ENCODE results near the gene IGSF3. TPM values are rescaled to one million over a fixed set of nuclear protein-coding genes. Genes with fewer than 3 reads are reported as not detected.

The IGSF3 gene
- total RNA-seq, 2 donors from 2014 or later = 23.2 to 30.4 TPM

DNA sequence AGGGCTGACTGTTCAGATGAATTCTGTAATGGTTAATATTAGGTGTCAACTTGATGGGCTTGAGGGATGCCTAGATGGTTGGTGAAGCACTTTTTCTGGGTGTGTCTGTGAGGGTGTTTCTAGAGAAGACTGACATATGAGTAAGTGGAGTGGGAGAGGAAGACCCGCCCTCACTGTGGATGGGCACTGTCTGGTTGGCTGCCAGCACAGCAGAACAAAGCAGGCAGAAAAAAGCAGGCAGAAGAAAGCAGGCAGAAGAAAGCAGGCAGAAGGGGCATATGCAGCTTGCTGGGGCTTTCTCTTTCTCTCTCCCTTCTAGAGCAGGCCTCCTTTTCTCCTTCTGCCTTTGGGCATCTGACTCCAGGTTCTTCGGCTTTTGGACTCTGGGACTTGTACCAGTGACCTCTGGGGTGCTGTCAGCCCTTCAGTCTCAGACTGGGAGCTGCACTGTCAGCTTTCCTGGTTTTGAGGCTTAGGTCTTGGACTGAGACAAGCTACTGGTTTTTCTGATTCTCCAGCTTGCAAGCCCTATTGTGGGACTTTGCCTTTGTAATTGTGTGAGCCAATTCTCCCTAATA, 43.8 kb upstream of the IGSF3 start:
- no peaks in the 10 kb centered on the region for H3K36me3 ChIP-seq
- WGBS = 48% methylated on average over 2 of the region's 2 CpGs
- no peaks in the 10 kb centered on the region for H3K27me3 ChIP-seq (replicated peaks; ENCODE audit: insufficient read depth)
- no peaks in the 10 kb centered on the region for H3K9me3 ChIP-seq
- intact Hi-C loops (cut with DNase I) = no loop called here
- no peak for DNase-seq (ENCODE audit: low spot score)
- no peak overlapping the region for H3K4me3 ChIP-seq
- peaks cover 4% of the 10 kb centered on the region for H3K4me1 ChIP-seq (replicated peaks)
- TF ChIP-seq, protein P1, sequence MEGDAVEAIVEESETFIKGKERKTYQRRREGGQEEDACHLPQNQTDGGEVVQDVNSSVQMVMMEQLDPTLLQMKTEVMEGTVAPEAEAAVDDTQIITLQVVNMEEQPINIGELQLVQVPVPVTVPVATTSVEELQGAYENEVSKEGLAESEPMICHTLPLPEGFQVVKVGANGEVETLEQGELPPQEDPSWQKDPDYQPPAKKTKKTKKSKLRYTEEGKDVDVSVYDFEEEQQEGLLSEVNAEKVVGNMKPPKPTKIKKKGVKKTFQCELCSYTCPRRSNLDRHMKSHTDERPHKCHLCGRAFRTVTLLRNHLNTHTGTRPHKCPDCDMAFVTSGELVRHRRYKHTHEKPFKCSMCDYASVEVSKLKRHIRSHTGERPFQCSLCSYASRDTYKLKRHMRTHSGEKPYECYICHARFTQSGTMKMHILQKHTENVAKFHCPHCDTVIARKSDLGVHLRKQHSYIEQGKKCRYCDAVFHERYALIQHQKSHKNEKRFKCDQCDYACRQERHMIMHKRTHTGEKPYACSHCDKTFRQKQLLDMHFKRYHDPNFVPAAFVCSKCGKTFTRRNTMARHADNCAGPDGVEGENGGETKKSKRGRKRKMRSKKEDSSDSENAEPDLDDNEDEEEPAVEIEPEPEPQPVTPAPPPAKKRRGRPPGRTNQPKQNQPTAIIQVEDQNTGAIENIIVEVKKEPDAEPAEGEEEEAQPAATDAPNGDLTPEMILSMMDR (IDR thresholded peaks at IDR 0.05) = no peak
- TF ChIP-seq POLR2AphosphoS5 (IDR thresholded peaks at IDR 0.05) (no peak), POLR2A (IDR thresholded peaks at IDR 0.05) (no peak)
- H3K27ac ChIP-seq = no peak overlapping the region

DNA sequence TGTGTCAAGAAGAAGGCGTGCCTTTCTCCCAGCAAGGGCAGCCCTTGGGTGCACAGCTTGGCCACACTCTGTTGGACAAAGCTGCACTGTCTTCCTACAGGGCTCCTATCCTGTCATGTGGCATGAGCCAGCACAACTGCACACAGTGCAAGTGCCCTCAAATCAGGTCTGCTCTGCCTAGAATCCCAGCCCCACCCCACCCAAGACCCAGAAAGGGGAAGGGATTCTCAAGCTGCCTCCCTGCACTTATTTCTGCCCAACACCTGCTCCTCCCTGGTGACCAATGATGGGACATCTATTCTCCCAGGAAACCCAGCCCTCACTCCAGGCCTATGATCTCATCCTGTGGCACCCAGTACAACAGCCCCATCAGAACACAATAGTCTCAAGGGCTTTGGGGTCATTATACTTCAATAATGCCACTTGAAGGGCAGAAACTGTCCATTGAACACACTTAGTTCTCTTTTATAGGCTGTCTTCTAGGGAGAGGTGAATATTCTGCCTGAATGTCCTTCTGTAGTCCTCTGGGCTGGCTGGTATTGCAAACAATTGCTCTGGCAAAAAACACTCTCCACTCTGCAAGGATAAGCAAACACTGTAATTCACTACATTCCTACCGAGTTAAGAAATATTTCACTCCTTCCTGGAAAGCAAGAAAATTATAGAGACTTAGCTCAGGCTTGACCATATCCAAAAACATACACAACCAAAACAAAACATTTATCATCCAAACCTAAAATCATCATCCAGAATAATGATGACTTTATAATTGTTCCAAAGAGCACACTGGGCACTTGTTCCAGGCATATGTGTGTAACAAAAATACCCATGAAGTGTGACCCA, 43.1 kb upstream of the IGSF3 start:
- Histone ChIP-seq H3K36me3 (no peaks in the 10 kb centered on the region), H3K27ac (no peak overlapping the region), H3K27me3 (replicated peaks; ENCODE audit: insufficient read depth) (no peaks in the 10 kb centered on the region), H3K4me3 (no peak overlapping the region), H3K4me1 (replicated peaks) (peaks cover 4% of the 10 kb centered on the region), H3K9me3 (no peaks in the 10 kb centered on the region)
- WGBS = 48% methylated on average over 2 of the region's 2 CpGs
- TF ChIP-seq, protein P1 (IDR thresholded peaks at IDR 0.05) = no peak
- TF ChIP-seq POLR2AphosphoS5 (IDR thresholded peaks at IDR 0.05) (no peak), POLR2A (IDR thresholded peaks at IDR 0.05) (no peak)
- intact Hi-C loops (cut with DNase I) = no loop called here
- no peak for DNase-seq (ENCODE audit: low spot score)

DNA sequence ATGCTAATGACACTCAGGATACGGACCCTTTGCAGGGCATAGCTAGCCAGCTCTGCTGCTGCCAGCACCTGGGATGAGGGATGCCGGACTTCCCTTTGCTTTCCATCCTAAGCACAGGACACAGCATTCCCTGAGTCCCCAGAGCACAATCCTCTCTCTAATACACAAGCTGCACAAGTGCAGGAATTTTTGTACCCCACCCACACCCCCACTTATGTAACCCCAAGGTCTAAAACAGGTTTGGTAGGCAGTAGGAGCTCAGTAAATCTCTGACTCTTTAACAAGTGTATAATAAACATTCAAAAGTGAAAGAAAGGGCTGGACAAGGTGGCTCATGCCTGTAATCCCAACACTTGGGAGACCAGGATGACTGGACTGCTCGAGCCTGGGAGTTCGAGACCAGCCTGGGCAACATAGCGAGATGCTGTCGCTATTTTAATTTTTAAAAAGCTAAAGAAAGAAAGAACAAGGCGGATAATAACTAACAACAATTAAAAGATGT, 42.2 kb upstream of the IGSF3 start:
- H3K36me3 ChIP-seq = no peaks in the 10 kb centered on the region
- no peak overlapping the region for H3K4me3 ChIP-seq
- WGBS = 84% methylated on average over 7 of the region's 7 CpGs
- no peaks in the 10 kb centered on the region for H3K27me3 ChIP-seq (replicated peaks; ENCODE audit: insufficient read depth)
- TF ChIP-seq POLR2A (IDR thresholded peaks at IDR 0.05) (no peak), POLR2AphosphoS5 (IDR thresholded peaks at IDR 0.05) (no peak)
- TF ChIP-seq, protein P1 (IDR thresholded peaks at IDR 0.05) = no peak
- H3K4me1 ChIP-seq (replicated peaks) = peaks cover 4% of the 10 kb centered on the region
- intact Hi-C loops (cut with DNase I) = no loop called here
- H3K9me3 ChIP-seq = no peaks in the 10 kb centered on the region
- no peak overlapping the region for H3K27ac ChIP-seq
- DNase-seq (ENCODE audit: low spot score) = no peak

DNA sequence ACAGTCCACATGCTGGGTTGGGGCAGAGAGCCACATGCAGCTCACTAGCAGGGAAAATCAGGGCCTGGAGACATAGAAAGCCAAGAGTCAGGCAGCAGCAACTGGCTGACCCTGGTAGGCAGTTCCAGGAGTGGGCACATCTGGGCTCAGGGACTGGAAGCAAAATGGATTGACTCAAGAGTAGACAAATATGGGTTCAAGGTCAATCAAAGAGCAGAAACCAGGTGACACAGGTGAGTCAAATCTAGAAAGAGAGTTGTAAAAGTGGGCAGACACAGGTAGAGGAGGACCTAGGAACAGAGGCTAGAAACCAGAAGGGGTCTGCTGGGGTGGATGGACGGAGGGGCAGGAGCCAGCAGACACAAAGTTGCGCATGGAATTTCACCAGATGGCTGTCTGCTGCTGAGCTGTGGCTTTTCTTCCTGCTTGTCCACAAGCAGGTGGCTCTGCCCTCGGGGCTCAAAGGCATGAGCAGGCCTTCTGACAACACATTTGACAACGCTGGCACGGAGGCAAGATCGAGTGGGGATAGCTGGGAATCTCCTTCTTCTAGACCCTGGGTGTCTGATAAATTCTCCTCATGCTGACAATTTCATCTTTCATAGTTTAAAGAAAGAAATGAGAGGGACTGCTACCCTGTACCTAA, 40.8 kb upstream of the IGSF3 start:
- H3K36me3 ChIP-seq = no peaks in the 10 kb centered on the region
- H3K27me3 ChIP-seq (replicated peaks; ENCODE audit: insufficient read depth) = no peaks in the 10 kb centered on the region
- H3K27ac ChIP-seq = no peak overlapping the region
- no peak overlapping the region for H3K4me3 ChIP-seq
- DNase-seq (ENCODE audit: low spot score) = no peak
- TF ChIP-seq, protein P1 (IDR thresholded peaks at IDR 0.05) = no peak
- TF ChIP-seq POLR2A (IDR thresholded peaks at IDR 0.05) (no peak), POLR2AphosphoS5 (IDR thresholded peaks at IDR 0.05) (no peak)
- 56% methylated on average over 6 of the region's 6 CpGs for WGBS
- peaks cover 4% of the 10 kb centered on the region for H3K4me1 ChIP-seq (replicated peaks)
- intact Hi-C loops (cut with DNase I) = no loop called here
- no peaks in the 10 kb centered on the region for H3K9me3 ChIP-seq
